ELR (cell line): ENCODE data around the gene ST8SIA3.

Experiments
- DNase-seq: peaks from one replicate; pipeline ENCODE4 v3.0.0-alpha.2; 2015; ENCODE audit warnings: low read depth

The ST8SIA3 gene

GRCh38 chr18:57352271-57352701 lies at the start of gene ST8SIA3:
ST8SIA3 (plus strand) TSS chr18:57352557; CDS start chr18:57352847, 290 bp downstream.
- DNase-seq: no peak

GRCh38 chr18:57311472-57311871 lies 40.9 kb upstream of the ST8SIA3 start:
- DNase-seq: no peak

- DNase-seq: no peak
Observed at GRCh38 chr18:57312346-57313144, 39.8 kb upstream of the ST8SIA3 start.

GRCh38 chr18:57320603-57321002 lies 31.8 kb upstream of the ST8SIA3 start:
- no peak for DNase-seq

GRCh38 chr18:57325491-57326166 lies 26.7 kb upstream of the ST8SIA3 start:
- no peak for DNase-seq

GRCh38 chr18:57326718-57327323 lies 25.5 kb upstream of the ST8SIA3 start:
- DNase-seq: no peak

- no peak for DNase-seq
Observed at GRCh38 chr18:57328665-57329064, 23.7 kb upstream of the ST8SIA3 start.

- no peak for DNase-seq
Observed at GRCh38 chr18:57329856-57330255, 22.5 kb upstream of the ST8SIA3 start.

GRCh38 chr18:57331718-57332117 lies 20.6 kb upstream of the ST8SIA3 start:
- DNase-seq: no peak

GRCh38 chr18:57333940-57334339 lies 18.4 kb upstream of the ST8SIA3 start:
- no peak for DNase-seq

GRCh38 chr18:57334383-57334782 lies 18.0 kb upstream of the ST8SIA3 start:
- DNase-seq: no peak

- DNase-seq: no peak
Observed at GRCh38 chr18:57336343-57336742, 16.0 kb upstream of the ST8SIA3 start.

GRCh38 chr18:57337890-57338289 lies 14.5 kb upstream of the ST8SIA3 start:
- DNase-seq: no peak

GRCh38 chr18:57343833-57344232 lies 8.5 kb upstream of the ST8SIA3 start:
- no peak for DNase-seq

- DNase-seq: no peak
Observed at GRCh38 chr18:57346876-57347275, 5.5 kb upstream of the ST8SIA3 start.

- DNase-seq: no peak
Observed at GRCh38 chr18:57347784-57348183, 4.6 kb upstream of the ST8SIA3 start.

- no peak for DNase-seq
Observed at GRCh38 chr18:57352761-57353136, 392 bp downstream of the ST8SIA3 start.

GRCh38 chr18:57353137-57353939 lies 981 bp downstream of the ST8SIA3 start:
- DNase-seq: no peak

- DNase-seq: peak; percentile 15
Observed at GRCh38 chr18:57353940-57354461, 1.6 kb downstream of the ST8SIA3 start.

GRCh38 chr18:57359433-57359832 lies 7.1 kb downstream of the ST8SIA3 start:
- no peak for DNase-seq

- no peak for DNase-seq
Observed at GRCh38 chr18:57362714-57363113, 10.4 kb downstream of the ST8SIA3 start.

GRCh38 chr18:57364460-57364859 lies 12.1 kb downstream of the ST8SIA3 start:
- DNase-seq: no peak
